GM18505 (cell line): ENCODE results near the gene INPP5F.
"Not testable (repeated sequence)": the region's sequence is repeated elsewhere in the genome, so short reads cannot be mapped to it uniquely, and the experiment has no call there.

Experiments
- ATAC-seq: cut with Tn5 transposase; IDR thresholded peaks from one replicate; pipeline ENCODE4 v1.9.1; 2021; ENCODE audit not compliant: unreplicated experiment
- POLR2A ChIP-seq: IDR thresholded peaks from 4 replicates; pipeline ENCODE4 v1.6.1; 2011; ENCODE audit warnings: borderline replicate concordance; ENCODE audit not compliant: insufficient read depth, insufficient read length; ENCODE audit errors: extremely low read depth

The INPP5F gene

DNA sequence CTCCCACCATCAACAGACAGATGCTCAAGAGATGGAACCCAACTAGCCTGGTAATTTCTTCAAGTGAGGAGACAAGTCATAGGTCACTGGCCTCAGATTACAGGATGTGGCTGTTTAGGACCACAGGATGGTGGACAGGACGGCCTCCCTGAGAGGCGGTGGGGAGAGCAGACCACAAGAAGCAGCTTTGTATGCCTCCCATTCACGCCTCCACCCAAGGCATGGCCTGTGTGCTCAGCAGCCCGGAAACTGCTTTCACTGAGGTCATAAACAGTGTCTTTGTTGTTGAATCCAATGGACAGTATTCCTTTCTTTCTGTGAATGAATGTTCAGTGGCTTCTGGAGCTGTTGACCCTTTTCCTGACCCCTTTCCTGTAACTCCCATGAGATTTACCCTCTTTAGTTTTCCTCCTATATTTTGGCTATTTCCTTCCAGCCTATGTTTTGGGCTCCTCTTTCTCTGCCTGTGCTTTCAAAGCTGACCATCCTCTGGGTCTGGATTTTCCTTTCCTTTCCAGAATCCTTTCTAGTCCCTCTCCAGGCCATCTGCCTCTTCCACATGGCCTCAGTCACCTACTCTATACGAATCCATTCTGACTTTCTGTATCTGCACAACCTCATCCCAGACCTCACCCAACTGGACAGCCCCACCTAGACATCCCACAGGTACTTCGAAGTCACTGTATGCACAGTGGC is 32.4 kb upstream of the INPP5F start:
- TF ChIP-seq POLR2A = no peak
- ATAC-seq = no peak

- ATAC-seq = no peak
- TF ChIP-seq POLR2A = no peak
Measured at GRCh38 chr10:119694608-119695007, 31.2 kb upstream of the INPP5F start.

DNA sequence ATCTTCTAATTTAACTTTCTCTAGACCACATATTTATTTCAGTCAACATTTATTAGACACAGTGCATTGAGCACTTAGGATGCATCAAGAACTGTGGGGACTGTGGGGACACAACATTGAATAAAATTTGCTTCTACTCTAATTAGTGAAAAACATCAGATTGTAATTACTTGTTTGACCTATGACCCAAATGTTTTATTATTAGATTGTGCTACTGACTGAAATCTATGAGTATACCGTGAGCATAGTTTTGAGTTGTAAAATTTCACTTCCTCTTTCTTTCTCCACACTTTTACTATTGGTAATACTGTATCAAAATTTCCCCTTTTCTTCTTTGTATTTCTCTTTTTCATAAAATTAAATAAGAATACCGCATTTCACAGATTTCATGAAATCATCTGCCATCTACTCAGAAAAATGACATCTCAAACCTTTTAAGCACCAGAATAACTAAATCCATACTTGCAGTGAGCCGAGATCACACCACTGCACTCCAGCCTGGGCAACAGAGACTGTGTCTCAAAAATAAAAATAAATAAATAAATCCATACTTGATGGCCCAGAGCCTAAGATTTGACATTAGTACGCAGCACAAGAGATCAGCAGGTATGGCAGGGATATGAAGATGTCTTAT is 25.4 kb upstream of the INPP5F start:
- no peak for ATAC-seq
- no peak for TF ChIP-seq POLR2A

DNA sequence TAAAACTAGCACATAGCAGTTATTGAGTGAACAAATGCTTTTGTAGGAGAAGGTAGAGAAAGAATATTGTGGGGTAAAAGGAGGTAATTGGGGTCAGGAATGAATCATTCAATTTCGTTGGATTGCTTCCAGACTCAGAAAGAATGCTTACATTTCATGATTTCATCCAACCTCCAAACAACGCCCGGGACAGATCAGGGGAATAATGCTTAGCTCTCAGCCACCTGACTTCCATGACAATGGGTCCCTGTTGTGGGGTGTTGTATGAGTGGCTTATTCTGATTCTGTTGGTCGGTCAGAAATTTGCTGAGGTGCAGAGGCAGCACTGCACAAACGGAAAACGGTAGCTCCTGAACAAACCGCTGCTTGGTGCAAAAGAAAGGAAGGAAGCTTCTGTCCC is 24.0 kb upstream of the INPP5F start:
- TF ChIP-seq POLR2A = no peak
- ATAC-seq = no peak

GRCh38 chr10:119702583-119702982 is 23.3 kb upstream of the INPP5F start:
- ATAC-seq = no peak
- TF ChIP-seq POLR2A = no peak

- TF ChIP-seq POLR2A = no peak
- no peak for ATAC-seq
Measured at GRCh38 chr10:119703903-119704508, 21.8 kb upstream of the INPP5F start.

DNA sequence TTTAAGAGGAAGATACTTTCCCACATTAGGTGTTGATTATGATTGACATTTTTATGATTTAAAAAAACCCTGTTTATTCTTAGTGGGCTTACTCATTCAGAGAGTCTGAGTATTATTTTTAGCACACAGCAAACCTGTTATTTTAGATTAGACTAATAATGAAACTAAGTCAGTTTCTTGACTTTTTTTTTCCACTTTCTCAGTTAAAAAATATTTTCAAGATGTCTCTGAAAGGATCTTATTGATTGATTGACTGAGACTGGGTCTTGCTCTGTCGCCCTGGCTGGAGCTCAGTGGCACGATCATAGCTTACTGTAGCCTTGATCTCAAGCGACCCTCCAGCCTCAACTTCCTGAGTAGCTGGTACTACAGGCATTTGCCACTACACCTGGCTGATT is 20.4 kb upstream of the INPP5F start:
- TF ChIP-seq POLR2A = peak; percentile 3
- peak; percentile 52 for ATAC-seq

DNA sequence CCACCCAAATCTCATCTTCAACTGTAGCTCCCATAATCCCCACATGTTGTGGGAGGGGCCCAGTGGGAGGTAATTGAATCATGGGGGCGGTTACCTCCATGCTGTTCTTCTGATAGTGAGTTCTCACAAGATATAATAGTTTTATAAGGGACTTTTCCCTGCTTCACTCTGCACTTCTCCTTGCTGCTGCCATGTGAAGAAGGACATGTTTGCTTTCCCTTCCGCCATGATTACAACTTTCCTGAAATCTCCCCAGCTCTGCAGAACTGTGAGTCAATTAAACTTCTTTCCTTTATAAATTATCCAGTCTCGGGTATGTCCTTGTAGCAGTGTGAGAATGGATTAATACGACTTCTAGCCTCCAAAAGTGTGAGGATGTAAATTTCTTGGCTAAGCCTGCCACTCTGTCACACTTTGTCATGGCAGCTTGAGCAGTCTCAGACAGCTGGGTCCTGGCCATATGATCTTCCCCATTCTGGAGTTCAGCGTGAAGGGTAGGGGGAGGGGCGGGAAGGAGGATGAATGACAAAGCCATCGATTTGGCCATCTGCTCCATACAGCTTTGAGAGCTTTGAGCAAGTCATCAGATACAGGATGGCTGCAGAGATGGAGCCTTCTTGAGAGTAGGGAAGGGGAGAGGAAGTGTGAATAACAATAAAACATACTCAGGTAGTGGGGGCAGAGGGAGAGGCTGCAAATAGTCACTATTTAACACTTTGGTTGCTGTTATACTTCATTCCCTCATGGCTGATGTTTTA is 19.1 kb upstream of the INPP5F start:
- no peak for ATAC-seq
- TF ChIP-seq POLR2A = no peak

GRCh38 chr10:119707331-119707730 is 18.5 kb upstream of the INPP5F start:
- ATAC-seq = not testable (repeated sequence)

DNA sequence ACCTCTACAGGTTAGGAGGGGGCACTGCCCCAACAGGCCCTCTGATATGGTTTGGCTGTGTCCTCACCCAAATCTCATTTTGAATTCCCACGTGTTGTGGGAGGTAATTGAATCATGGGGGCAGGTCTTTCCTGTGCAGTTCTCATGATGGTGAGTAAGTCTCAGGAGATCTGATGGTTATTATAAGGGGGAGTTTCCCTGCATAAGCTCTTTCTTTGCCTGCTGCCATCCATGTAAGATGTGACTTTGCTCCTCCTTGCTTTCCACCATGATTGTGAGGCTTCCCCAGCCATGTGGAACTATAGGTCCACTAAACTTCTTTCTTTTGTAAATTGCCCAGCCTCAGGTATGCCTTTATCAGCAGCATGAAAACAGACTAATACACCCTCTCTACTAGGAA is 14.9 kb upstream of the INPP5F start:
- ATAC-seq = not testable (repeated sequence)

GRCh38 chr10:119713744-119714483 is 11.9 kb upstream of the INPP5F start:
- no peak for ATAC-seq
- no peak for TF ChIP-seq POLR2A

GRCh38 chr10:119714484-119714816 is 11.4 kb upstream of the INPP5F start:
- no peak for ATAC-seq
- no peak for TF ChIP-seq POLR2A
